GM23338 (cell line): ENCODE data around the gene GSG1L. TPM values are rescaled to one million over a fixed set of nuclear protein-coding genes. Genes with fewer than 3 reads are reported as not detected.

Source experiments
- ATAC-seq: fragments of 200-7000 bp; cut with Tn5 transposase; 3 replicates; pipeline ENCODE4 v1.9.1; 2020
- DNase-seq: peaks from one replicate; pipeline ENCODE4 v3.0.0-alpha.2; 2015; ENCODE audit warnings: low spot score
- H2AFZ ChIP-seq: fragments of 200-600 bp; sonication (generic); 2 replicates; pipeline ENCODE4 v1.8.0; 2016; ENCODE audit warnings: antibody characterized with exemption, mild to moderate bottlenecking, moderate library complexity
- H3F3A ChIP-seq: fragments of 200-600 bp; sonication (generic); replicated peaks from 2 replicates; pipeline ENCODE4 v1.8.0; 2017; ENCODE audit warnings: antibody characterized with exemption, mixed run types, low read depth
- H3K27ac ChIP-seq: fragments of 200-600 bp; sonication (generic); 2 replicates; pipeline ENCODE4 v1.6.1; 2016; ENCODE audit warnings: low read depth
- H3K27me3 ChIP-seq: fragments of 200-600 bp; sonication (generic); 2 replicates; pipeline ENCODE4 v1.8.0; 2016; ENCODE audit warnings: mild to moderate bottlenecking, mixed run types, moderate library complexity; ENCODE audit not compliant: insufficient read depth
- H3K36me3 ChIP-seq: fragments of 200-600 bp; sonication (generic); 2 replicates; pipeline ENCODE4 v1.8.0; 2016; ENCODE audit warnings: mild to moderate bottlenecking; ENCODE audit not compliant: insufficient read depth
- H3K4me1 ChIP-seq: fragments of 200-600 bp; sonication (generic); 2 replicates; pipeline ENCODE4 v1.8.0; 2016; ENCODE audit warnings: mild to moderate bottlenecking, moderate library complexity; ENCODE audit not compliant: insufficient read depth
- H3K4me2 ChIP-seq: fragments of 200-600 bp; sonication (generic); 2 replicates; pipeline ENCODE4 v1.7.1; 2017; ENCODE audit warnings: mixed run types
- H3K4me3 ChIP-seq: fragments of 200-600 bp; sonication (generic); 2 replicates; pipeline ENCODE4 v1.6.1; 2016; ENCODE audit warnings: mixed run types
- H3K79me2 ChIP-seq: fragments of 200-600 bp; sonication (generic); replicated peaks from 2 replicates; pipeline ENCODE4 v1.8.0; 2017; ENCODE audit warnings: mild to moderate bottlenecking; ENCODE audit not compliant: insufficient read depth
- H3K9me2 ChIP-seq: fragments of 200-600 bp; sonication (generic); 2 replicates; pipeline ENCODE4 v1.8.0; 2017; ENCODE audit not compliant: insufficient read depth
- H4K20me1 ChIP-seq: fragments of 200-600 bp; sonication (generic); replicated peaks from 2 replicates; pipeline ENCODE4 v1.8.0; 2017; ENCODE audit warnings: mild to moderate bottlenecking; ENCODE audit not compliant: insufficient read depth
- H3K27ac Mint-ChIP-seq: 2 replicates; pipeline ENCODE4 v1.8.0; 2020; ENCODE audit warnings: inconsistent platforms, mild to moderate bottlenecking, moderate library complexity, mixed read lengths
- H3K27me3 Mint-ChIP-seq: 3 replicates; pipeline ENCODE4 v1.8.0; 2022; ENCODE audit warnings: low read depth, mild to moderate bottlenecking, moderate library complexity, mixed read lengths, inconsistent platforms; ENCODE audit not compliant: insufficient read depth, poor library complexity
- H3K36me3 Mint-ChIP-seq: 3 replicates; pipeline ENCODE4 v1.8.0; 2021; ENCODE audit warnings: low read depth, mild to moderate bottlenecking, inconsistent platforms, moderate library complexity, mixed read lengths
- H3K4me1 Mint-ChIP-seq: 3 replicates; pipeline ENCODE4 v1.8.0; 2020; ENCODE audit warnings: mild to moderate bottlenecking, inconsistent platforms, mixed read lengths
- H3K4me3 Mint-ChIP-seq: 3 replicates; pipeline ENCODE4 v1.8.0; 2021; ENCODE audit warnings: moderate library complexity, mild to moderate bottlenecking, inconsistent platforms, mixed read lengths
- H3K9me3 Mint-ChIP-seq: 3 replicates; pipeline ENCODE4 v1.8.0; 2020; ENCODE audit warnings: moderate library complexity, mild to moderate bottlenecking, inconsistent platforms, mixed read lengths
- CREB1 ChIP-seq: fragments of 250-450 bp; sonication (Bioruptor Pico); IDR thresholded peaks from 2 replicates; pipeline ENCODE4 v1.5.0; 2020; ENCODE audit warnings: low read depth, mild to moderate bottlenecking, moderate library complexity
- CTCF ChIP-seq, 2 experiments: fragments of 200-600 bp in 1 of 2; sonication (generic) in 1 of 2; conservative IDR thresholded peaks; 2 replicates each; pipeline versions ENCODE4 v1.5.1 to v1.6.1; 2016 to 2017; ENCODE audit warnings: antibody characterized with exemption in 2 of 2, low read depth in 2 of 2, mild to moderate bottlenecking in 2 of 2, moderate library complexity in 1 of 2
- ETS1 ChIP-seq: IDR thresholded peaks from 2 replicates; pipeline ENCODE4 v1.6.1; 2016; ENCODE audit warnings: antibody characterized with exemption
- EZH2 ChIP-seq: fragments of 200-600 bp; sonication (generic); IDR thresholded peaks from one replicate; pipeline ENCODE4 v1.8.0; 2017; ENCODE audit warnings: antibody characterized with exemption, mild to moderate bottlenecking, low read depth; ENCODE audit not compliant: unreplicated experiment
- EZH2phosphoT487 ChIP-seq: fragments of 200-600 bp; sonication (generic); IDR thresholded peaks from one replicate; pipeline ENCODE4 v1.8.1; 2018; ENCODE audit warnings: antibody characterized with exemption; ENCODE audit not compliant: unreplicated experiment
- JUNB ChIP-seq: IDR thresholded peaks from one replicate; pipeline ENCODE4 v1.6.1; 2016; ENCODE audit warnings: antibody characterized with exemption; ENCODE audit not compliant: unreplicated experiment
- NANOG ChIP-seq: IDR thresholded peaks from 2 replicates; pipeline ENCODE4 v1.6.1; 2016; ENCODE audit warnings: antibody characterized with exemption, borderline replicate concordance
- POLR2AphosphoS5 ChIP-seq: IDR thresholded peaks from 2 replicates; pipeline ENCODE4 v1.6.1; 2016; ENCODE audit warnings: antibody characterized with exemption, low read depth
- REST ChIP-seq: IDR thresholded peaks from one replicate; pipeline ENCODE4 v1.6.1; 2018; ENCODE audit warnings: antibody characterized with exemption; ENCODE audit not compliant: unreplicated experiment
- STAT1 ChIP-seq: IDR thresholded peaks from one replicate; pipeline ENCODE4 v1.6.1; 2016; ENCODE audit warnings: antibody characterized with exemption; ENCODE audit not compliant: unreplicated experiment
- ZNF114 ChIP-seq: fragments of 250-450 bp; sonication (Bioruptor Pico); IDR thresholded peaks from 2 replicates; pipeline ENCODE4 v1.5.0; 2020; ENCODE audit warnings: mild to moderate bottlenecking, moderate library complexity
- ZNF331 ChIP-seq: fragments of 250-450 bp; sonication (Bioruptor Pico); IDR thresholded peaks from 2 replicates; pipeline ENCODE4 v1.5.0; 2020; ENCODE audit warnings: low read depth, mild to moderate bottlenecking, moderate library complexity
- ZNF462 ChIP-seq: fragments of 250-450 bp; sonication (Bioruptor Pico); IDR thresholded peaks from 2 replicates; pipeline ENCODE4 v1.5.0; 2020; ENCODE audit warnings: mild to moderate bottlenecking, moderate library complexity
- polyA plus RNA-seq: library from polyadenylated mRNA; unstranded; fragments of >200 nt; fragmentation: Nextera tagmentation; extraction: Ambion mirVana; gene quantifications from 2 replicates; pipeline ENCODE4 v1.2.1, GENCODE V29; 2016
- total RNA-seq: library from RNA; depleted of rRNA; stranded (reverse); fragments of >200 nt; shearing (Covaris generic); gene quantifications from 2 replicates; pipeline ENCODE4 v1.2.3, GENCODE V29; 2014

Gene GSG1L
- total and polyA plus RNA-seq, 2 experiments from 2014 or later: 0.36 to 0.63 TPM

GRCh38 chr16:28069971-28070794 lies 6.7 kb upstream of the GSG1L start:
- DNase-seq (no peak), ATAC-seq (peak; percentile 17)
- H4K20me1 ChIP-seq: no peaks in the 10 kb centered on the region
- no peak overlapping the region for H3K27ac ChIP-seq
- Mint-ChIP-seq H3K4me1 (no peaks in the 10 kb centered on the region), H3K27me3 (peaks cover 8% of the 10 kb centered on the region), H3K27ac (no peak overlapping the region), H3K4me3 (no peak overlapping the region), H3K9me3 (no peaks in the 10 kb centered on the region), H3K36me3 (no peaks in the 10 kb centered on the region)
- H3K4me2 ChIP-seq: no peak overlapping the region
- H3K9me2 ChIP-seq: no peaks in the 10 kb centered on the region
- no peaks in the 10 kb centered on the region for H3F3A ChIP-seq
- no peak for TF ChIP-seq NANOG
- no peak for TF ChIP-seq EZH2phosphoT487
- no peak for TF ChIP-seq EZH2
- no peak for TF ChIP-seq ZNF331
- TF ChIP-seq CTCF (conservative IDR thresholded peaks at IDR 0.05; ENCODE audit: low read depth in 2 of 2): no peak
- TF ChIP-seq JUNB: no peak
- no peak for TF ChIP-seq ZNF114 (CRISPR knock-in tag)
- no peak for TF ChIP-seq POLR2AphosphoS5
- no peak for TF ChIP-seq ETS1
- TF ChIP-seq STAT1: no peak
- TF ChIP-seq REST: no peak
- no peak for TF ChIP-seq CREB1
- TF ChIP-seq ZNF462 (CRISPR knock-in tag): no peak
- no peak overlapping the region for H2AFZ ChIP-seq
- no peaks in the 10 kb centered on the region for H3K36me3 ChIP-seq
- H3K4me1 ChIP-seq: no peaks in the 10 kb centered on the region
- H3K4me3 ChIP-seq: no peak overlapping the region
- H3K79me2 ChIP-seq: no peaks in the 10 kb centered on the region
- peaks cover 6% of the 10 kb centered on the region; the same call in 1 of the 2 replicates for H3K27me3 ChIP-seq
